Body of pancreas (tissue), 4 donors: ENCODE data around the gene C17orf113.

Source experiments
- POLR2A ChIP-seq, 3 donors: fragments of 450-650 bp; IDR thresholded peaks; one replicate each; pipeline ENCODE4 v1.6.1; 2016; ENCODE audit warnings: antibody characterized with exemption in 3 of 3, mild to moderate bottlenecking in 2 of 3
- TF ChIP-seq, protein P1 (sequence below), 7 experiments: fragments of 450-650 bp in 4 of 7; fragments of 200-600 bp in 3 of 7; sonication (generic) in 3 of 7; IDR thresholded peaks; one replicate each; pipeline ENCODE4 v1.5.1; 2016 to 2019; ENCODE audit warnings: antibody characterized with exemption in 7 of 7

DNA sequence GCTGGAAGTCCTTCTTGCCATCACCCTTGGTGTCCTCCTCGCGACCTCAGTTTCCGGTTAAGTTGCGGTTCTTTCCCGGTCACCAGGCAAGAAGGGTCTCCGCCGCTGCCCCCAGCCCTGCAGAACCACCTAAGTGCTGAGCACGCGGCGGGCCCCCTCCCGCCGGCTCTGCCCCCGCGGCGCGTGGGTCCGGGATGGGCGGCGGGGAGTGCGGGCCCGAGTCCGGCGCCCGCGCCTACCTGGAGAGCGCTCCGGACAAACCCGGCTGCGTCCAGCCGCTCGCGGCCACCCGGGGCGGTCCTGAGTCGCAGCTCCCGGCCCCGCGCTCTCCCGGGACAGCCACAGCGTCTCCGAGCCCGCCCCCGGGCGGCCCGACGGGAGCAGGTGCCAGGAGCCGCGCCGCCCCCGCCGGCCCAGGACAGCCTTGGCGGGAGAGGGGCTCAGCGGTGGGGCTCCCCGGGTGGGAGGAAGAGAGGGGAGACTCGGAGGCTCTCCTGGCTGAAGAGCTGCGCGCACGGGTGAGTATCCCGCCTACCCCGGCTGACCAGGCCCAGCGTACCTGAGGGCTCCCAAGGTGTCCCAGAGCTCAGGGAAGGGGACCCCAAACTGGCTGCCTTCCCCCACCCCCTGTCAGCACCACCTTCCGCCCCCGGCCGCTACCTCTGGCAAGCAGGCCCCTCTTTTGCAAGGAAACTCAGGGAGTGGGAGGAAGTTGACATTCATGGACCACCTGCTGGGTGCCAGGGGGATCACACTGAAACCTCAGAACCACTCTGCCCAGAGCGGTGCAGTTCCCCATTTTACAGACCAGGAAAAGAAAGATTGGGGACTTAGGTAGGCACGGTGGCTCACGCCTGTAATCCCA is 22.2 kb upstream of the C17orf113 start:
- TF ChIP-seq, protein P1, sequence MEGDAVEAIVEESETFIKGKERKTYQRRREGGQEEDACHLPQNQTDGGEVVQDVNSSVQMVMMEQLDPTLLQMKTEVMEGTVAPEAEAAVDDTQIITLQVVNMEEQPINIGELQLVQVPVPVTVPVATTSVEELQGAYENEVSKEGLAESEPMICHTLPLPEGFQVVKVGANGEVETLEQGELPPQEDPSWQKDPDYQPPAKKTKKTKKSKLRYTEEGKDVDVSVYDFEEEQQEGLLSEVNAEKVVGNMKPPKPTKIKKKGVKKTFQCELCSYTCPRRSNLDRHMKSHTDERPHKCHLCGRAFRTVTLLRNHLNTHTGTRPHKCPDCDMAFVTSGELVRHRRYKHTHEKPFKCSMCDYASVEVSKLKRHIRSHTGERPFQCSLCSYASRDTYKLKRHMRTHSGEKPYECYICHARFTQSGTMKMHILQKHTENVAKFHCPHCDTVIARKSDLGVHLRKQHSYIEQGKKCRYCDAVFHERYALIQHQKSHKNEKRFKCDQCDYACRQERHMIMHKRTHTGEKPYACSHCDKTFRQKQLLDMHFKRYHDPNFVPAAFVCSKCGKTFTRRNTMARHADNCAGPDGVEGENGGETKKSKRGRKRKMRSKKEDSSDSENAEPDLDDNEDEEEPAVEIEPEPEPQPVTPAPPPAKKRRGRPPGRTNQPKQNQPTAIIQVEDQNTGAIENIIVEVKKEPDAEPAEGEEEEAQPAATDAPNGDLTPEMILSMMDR (IDR thresholded peaks at IDR 0.05) = peak in 2 of 7 experiments; percentile 32 to 44
- no peak for TF ChIP-seq POLR2A (IDR thresholded peaks at IDR 0.05)
